Stromal cell of bone marrow (primary cell): ENCODE data around the gene DDX59.
A peak's percentile ranks its signal among the peaks of the same experiment; 100 is the strongest.

ENCODE experiments used
- DNase-seq: peaks from one replicate; pipeline ENCODE4 v3.0.0-alpha.2; 2012; ENCODE audit warnings: low read depth

DDX59 gene

GRCh38 chr1:200629876-200630514 lies 39.7 kb downstream of the DDX59 start:
- DNase-seq, result no peak

DNA sequence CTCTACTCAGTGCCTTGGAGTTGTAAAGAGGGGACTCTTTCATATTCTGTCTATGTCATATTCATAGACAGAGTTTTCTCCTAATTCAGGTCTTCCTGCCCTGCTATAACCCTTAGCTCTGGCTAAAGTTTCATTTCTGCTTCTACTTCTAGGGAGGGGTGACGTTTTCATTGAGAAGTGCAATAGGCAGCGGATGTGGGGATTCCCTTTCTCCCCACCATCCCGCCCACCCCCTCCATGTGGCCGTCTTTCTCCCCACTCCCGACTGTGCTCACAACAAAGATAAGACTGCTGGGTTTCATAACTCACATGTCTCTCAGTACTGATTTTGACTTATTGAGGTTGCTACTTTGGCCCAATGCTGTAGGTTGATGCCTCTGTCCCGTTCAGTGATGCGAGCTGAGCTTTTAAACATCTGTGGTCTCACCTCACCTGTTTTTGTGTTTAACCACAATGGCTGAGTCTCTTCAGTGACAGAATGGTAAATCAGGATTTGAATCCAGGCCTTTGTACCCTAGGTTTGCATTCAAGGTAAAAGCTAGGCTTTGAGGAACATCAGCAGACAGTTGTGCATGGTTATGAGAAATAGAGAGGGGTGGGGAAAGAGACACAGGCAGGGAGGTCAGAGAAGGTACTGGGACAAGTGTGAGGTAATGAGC lies 41.4 kb downstream of the DDX59 start:
- no peak for DNase-seq

DNA sequence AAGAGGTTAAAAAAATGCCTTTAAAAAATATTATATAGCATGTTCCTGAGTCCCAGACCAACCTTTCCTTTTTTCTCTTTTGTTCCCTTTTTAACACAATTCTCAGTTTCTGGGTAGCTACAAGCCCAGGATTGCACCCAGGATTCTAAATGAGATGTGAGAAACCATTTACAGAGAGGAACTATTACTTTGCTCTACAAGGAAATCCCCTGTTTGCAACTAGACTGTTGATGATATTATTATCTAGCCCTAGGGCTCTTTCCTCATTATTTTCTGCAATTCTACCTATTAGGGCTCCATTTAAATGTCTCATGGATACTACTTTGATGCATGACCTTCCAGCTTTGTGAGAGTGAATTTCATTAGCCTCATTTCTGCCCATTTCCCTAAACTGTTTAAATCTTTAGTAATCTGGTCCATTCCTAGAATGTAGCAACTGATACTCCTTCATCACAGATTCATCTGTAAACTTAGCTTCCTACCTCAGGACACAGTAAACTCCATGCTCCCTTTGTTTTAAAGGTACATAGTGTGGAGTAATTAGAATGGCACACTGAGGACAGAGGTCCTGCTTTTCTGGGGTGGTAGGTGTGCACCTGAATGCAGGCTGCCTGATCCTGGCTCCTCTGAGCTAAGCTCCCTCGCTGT lies 42.0 kb downstream of the DDX59 start:
- DNase-seq, result no peak

GRCh38 chr1:200626853-200627534 lies 42.7 kb downstream of the DDX59 start:
- DNase-seq, result no peak

DNA sequence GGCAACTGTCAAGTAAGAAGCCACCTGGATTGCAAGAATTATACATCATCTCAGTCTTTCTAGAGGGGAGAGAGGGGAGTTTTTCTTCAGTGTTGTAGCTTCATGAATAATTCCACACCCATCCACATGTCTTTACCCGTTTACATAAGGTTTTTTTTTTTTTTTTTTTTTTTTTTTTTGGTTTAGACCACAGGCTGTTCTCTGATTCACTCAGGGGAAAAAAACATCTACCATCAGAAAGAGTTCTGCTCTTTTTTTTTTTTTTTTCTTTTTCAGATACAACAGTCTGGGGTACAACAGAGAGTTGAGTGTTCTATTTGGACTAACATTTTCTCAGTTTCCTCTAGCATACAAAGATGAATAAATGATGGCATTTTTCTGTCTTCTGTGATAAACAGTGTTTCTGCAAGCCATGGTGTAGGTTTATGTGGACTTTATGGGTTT lies 44.3 kb downstream of the DDX59 start:
- DNase-seq, result peak; percentile 37

- no peak for DNase-seq
Observed at GRCh38 chr1:200624679-200625335, 44.9 kb downstream of the DDX59 start.

DNA sequence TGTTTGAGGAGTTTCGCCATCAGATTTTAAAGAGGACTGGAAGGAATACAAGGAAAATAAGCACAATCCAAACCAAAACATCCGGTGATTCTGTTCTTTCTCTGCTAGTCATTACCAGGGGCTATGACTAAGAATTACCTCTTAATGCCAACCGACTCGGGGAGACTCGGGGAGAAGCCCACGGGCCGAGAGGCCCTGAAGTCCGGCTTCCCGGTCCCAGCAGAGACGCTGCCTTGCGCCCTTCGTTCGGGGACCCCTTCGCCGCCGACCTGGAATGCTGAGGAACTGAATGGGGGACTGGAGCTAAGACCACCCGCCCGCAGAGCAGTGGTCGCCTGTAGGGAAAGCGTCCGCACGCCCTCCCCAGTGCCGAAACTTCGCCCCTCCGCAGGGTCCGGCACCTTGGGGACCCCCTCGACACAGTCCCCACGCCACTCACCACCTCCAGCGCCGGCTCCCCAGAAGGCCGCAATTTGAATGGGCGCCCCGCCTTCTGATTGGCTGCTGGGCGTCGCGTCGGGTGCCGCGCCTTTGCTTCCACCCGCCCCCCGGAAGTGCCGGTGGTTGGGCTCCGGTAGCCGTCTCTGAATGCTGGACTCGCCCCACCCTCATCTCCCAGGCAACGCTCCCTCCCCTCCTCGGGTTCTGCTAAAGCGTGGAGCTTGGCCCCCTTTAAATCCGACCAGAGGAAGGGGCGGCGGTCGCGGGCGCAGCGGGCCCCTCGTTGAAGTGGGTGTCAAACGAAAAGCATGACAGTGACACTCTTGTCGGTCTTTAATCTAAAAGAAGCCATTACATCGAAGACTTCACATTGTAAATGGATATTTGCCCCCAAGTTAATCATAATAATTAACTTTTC lies 49.2 kb downstream of the DDX59 start, which contains the start of gene KIF14:
KIF14 (minus strand) TSS at position 479 of the 859 bp plus-strand sequence. CDS start 2,028 bp downstream, outside the sequence.
- DNase-seq, result peak; percentile 86

GRCh38 chr1:200619894-200620272 lies 49.8 kb downstream of the DDX59 start:
- no peak for DNase-seq

GRCh38 chr1:200610846-200611245 lies 58.9 kb downstream of the DDX59 start:
- DNase-seq, result no peak

- no peak for DNase-seq
Observed at GRCh38 chr1:200602632-200603031, 67.1 kb downstream of the DDX59 start.
